Spleen (tissue), 13 donors: ENCODE measurements around the gene CENPH. TPM values are rescaled to one million over a fixed set of nuclear protein-coding genes. Genes with fewer than 3 reads are reported as not detected.
A peak's percentile ranks its signal among the peaks of the same experiment; 100 is the strongest.
"Not testable (repeated sequence)": the region's sequence is repeated elsewhere in the genome, so short reads cannot be mapped to it uniquely, and the experiment has no call there.

Experiments used
- DNase-seq: peaks from one replicate; pipeline ENCODE4 v3.0.0-alpha.2; 2020
- H3K27ac ChIP-seq, 8 donors: fragments of 200-600 bp; sonication (generic) in 7 of 8; 1 replicate in 4 of 8; 2 replicates in 4 of 8; pipeline versions ENCODE4 v1.5.0 to v1.8.0; 2016 to 2021; ENCODE audit warnings: inconsistent platforms in 4 of 8, mild to moderate bottlenecking in 4 of 8, moderate library complexity in 1 of 8
- H3K27me3 ChIP-seq, 7 donors: fragments of 200-600 bp; sonication (generic) in 6 of 7; replicated peaks in 1 of 7; 1 replicate in 4 of 7; 2 replicates in 3 of 7; pipeline versions ENCODE4 v1.5.0 to v1.8.0; 2016 to 2021; ENCODE audit warnings: inconsistent platforms in 3 of 7, mild to moderate bottlenecking in 1 of 7
- H3K36me3 ChIP-seq, 6 donors: fragments of 200-600 bp; sonication (generic) in 5 of 6; 1 replicate in 4 of 6; 2 replicates in 2 of 6; pipeline versions ENCODE4 v1.5.0 to v1.8.0; 2016 to 2021; ENCODE audit warnings: inconsistent platforms in 2 of 6
- H3K4me1 ChIP-seq, 6 donors: fragments of 200-600 bp; sonication (generic) in 5 of 6; 1 replicate in 3 of 6; 2 replicates in 3 of 6; pipeline versions ENCODE4 v1.5.0 to v1.8.0; 2016 to 2021; ENCODE audit warnings: inconsistent platforms in 3 of 6
- H3K4me3 ChIP-seq, 8 donors: fragments of 200-600 bp; sonication (generic) in 7 of 8; 1 replicate in 4 of 8; 2 replicates in 4 of 8; pipeline versions ENCODE4 v1.5.0 to v1.8.0; 2016 to 2021; ENCODE audit warnings: inconsistent platforms in 4 of 8, mild to moderate bottlenecking in 4 of 8, moderate library complexity in 2 of 8
- H3K9me3 ChIP-seq, 8 donors: fragments of 200-600 bp; sonication (generic) in 7 of 8; 1 replicate in 4 of 8; 2 replicates in 4 of 8; pipeline versions ENCODE4 v1.5.0 to v1.8.0; 2016 to 2021; ENCODE audit warnings: inconsistent platforms in 4 of 8
- CTCF ChIP-seq, 11 experiments: fragments of 200-600 bp in 7 of 11; fragments of 450-650 bp in 4 of 11; sonication (generic) in 4 of 11; IDR thresholded peaks in 8 of 11; conservative IDR thresholded peaks in 3 of 11; 1 replicate in 7 of 11; 2 replicates in 4 of 11; pipeline versions ENCODE4 v1.4.0 to v1.8.0; 2016 to 2021; ENCODE audit warnings: antibody characterized with exemption in 11 of 11, inconsistent platforms in 4 of 11, mild to moderate bottlenecking in 1 of 11
- POLR2A ChIP-seq, 3 donors: fragments of 450-650 bp; IDR thresholded peaks; one replicate each; pipeline ENCODE4 v1.5.1; 2017; ENCODE audit warnings: antibody characterized with exemption in 3 of 3, mild to moderate bottlenecking in 1 of 3
- POLR2AphosphoS5 ChIP-seq, 3 donors: sonication (generic); formaldehyde crosslinking; IDR thresholded peaks; one replicate each; pipeline ENCODE4 v1.5.1; 2017; ENCODE audit warnings: antibody characterized with exemption in 3 of 3
- WGBS, 5 donors: extraction: QIAGEN DNeasy Blood & Tissue Kit in 3 of 5; methylation state at CpG; one replicate each; pipeline versions ENCODE4 v1.1.5 to v1.1.7; 2013 to 2018; 5-methylcytosine and 5-hydroxymethylcytosine counted together
- intact Hi-C: fragments of 100-400 bp; cut with DNase I; formaldehyde crosslinking; loops from one replicate; pipeline ENCODE4 v1.15.0; 2023; ENCODE audit warnings: low total_unique reads
- long read RNA-seq, 2 donors: transcript quantifications; one replicate each; lab custom pipeline, GENCODE V29; 2026
- polyA plus RNA-seq, 3 donors: library from polyadenylated mRNA; stranded (reverse); fragments of 200-250 nt; gene quantifications; one replicate each; pipeline ENCODE4 v1.2.1, GENCODE V29; 2013
- total RNA-seq, 7 donors: library from RNA; depleted of rRNA in 3 of 7; stranded (reverse); fragments of >200 nt in 3 of 7; fragmentation: NEBNext Ultra II Directional in 4 of 7; extraction: Animal tissue kit (Norgen Biotek cat#: 25700) in 4 of 7; gene quantifications; one replicate each; pipeline versions ENCODE4 v1.1.0 to v1.2.1, GENCODE V29; 2016 to 2021
- donor health status: healthy with polysubstance abuse.
- donor health status: DM: no; HTN: no; CAD: no; lungs with moderate emphysema.
- donor health status: DM: no; HTN: no; CAD: no.
- donor health status: Bipolar disorder and iron deficiency.
- donor health status: healthy.
- donor health status: DM: no; HTN: no; CAD: no.
- donor health status: DM: yes; HTN: yes; CAD: no.

CENPH gene
- total RNA-seq (1 to 10 TPM; 4.7 to 9.1 (median 7.8) TPM), polyA plus RNA-seq (10 to 100 TPM in 1 of 3 donors, 1 to 10 TPM in 2; 8.6 to 15.6 (median 9.1) TPM)
- long read RNA-seq, donor 1, transcript CENPH-201 (9 exons, 1,389 nt): major isoform, 10 of 10 reads
- long read RNA-seq, donor 1, partial matches to known transcripts: 0 of 10 reads
- long read RNA-seq, donor 1, other reads (novel, unspliced or antisense): 0 of 10 reads
- long read RNA-seq, donor 2, transcript CENPH-201 (9 exons, 1,389 nt): major isoform, 6 of 6 reads
- long read RNA-seq, donor 2, partial matches to known transcripts: 0 of 6 reads
- long read RNA-seq, donor 2, other reads (novel, unspliced or antisense): 0 of 6 reads

- no peak for TF ChIP-seq CTCF (IDR thresholded peaks at IDR 0.05 in 8 of 11, conservative IDR thresholded peaks at IDR 0.05 in 3 of 11)
- peak; percentile 64 to 76 (median 74) for TF ChIP-seq POLR2AphosphoS5 (IDR thresholded peaks at IDR 0.05)
- Histone ChIP-seq H3K27ac (peak within 1 kb of the TSS; percentile 1 to 85 (median 74)), H3K36me3 (peaks cover 0 to 9% (median 0%) of the 10 kb centered on the region in 6 donors), H3K4me1 (peaks cover 7 to 23% (median 17%) of the 10 kb centered on the region in 6 donors), H3K4me3 (peak within 1 kb of the TSS; percentile 71 to 99 (median 84)), H3K9me3 (no peaks in the 10 kb centered on the region), H3K27me3 (no peaks in the 10 kb centered on the region)
- intact Hi-C loops: no loop called here
- peak; percentile 95 for DNase-seq
- 0 to 1% (median 1%) methylated on average over 41 to 55 of the region's 55 CpGs for WGBS, 5 donors
Observed at GRCh38 chr5:69189162-69190086, at the start of gene CENPH. TSS of gene CENPH (plus strand) at chr5:69189583. CDS start at chr5:69189635, 52 bp downstream.

- 92 to 97% (median 93%) methylated on average over 4 of the region's 4 CpGs for WGBS, 5 donors
- intact Hi-C loops, H3K27ac ChIP-seq, H3K4me3 ChIP-seq, H3K36me3 ChIP-seq, H3K4me1 ChIP-seq, H3K27me3 ChIP-seq, DNase-seq: not testable (repeated sequence)
- peaks cover 0 to 12% (median 9%) of the 10 kb centered on the region in 8 donors for H3K9me3 ChIP-seq
Observed at GRCh38 chr5:69140239-69140638, 49.1 kb upstream of the CENPH start.

GRCh38 chr5:69140827-69141226 is 48.6 kb upstream of the CENPH start:
- no peak overlapping the region for H3K27ac ChIP-seq
- H3K36me3 ChIP-seq: no peaks in the 10 kb centered on the region
- no peaks in the 10 kb centered on the region for H3K4me1 ChIP-seq
- TF ChIP-seq POLR2A (IDR thresholded peaks at IDR 0.05): no peak
- TF ChIP-seq CTCF (IDR thresholded peaks at IDR 0.05 in 8 of 11, conservative IDR thresholded peaks at IDR 0.05 in 3 of 11): no peak
- TF ChIP-seq POLR2AphosphoS5 (IDR thresholded peaks at IDR 0.05): no peak
- no peak overlapping the region for H3K4me3 ChIP-seq
- H3K9me3 ChIP-seq: peaks cover 0 to 12% (median 9%) of the 10 kb centered on the region in 8 donors
- intact Hi-C loops: no loop called here
- 81 to 100% (median 89%) methylated on average over 1 of the region's 1 CpG for WGBS, 5 donors
- no peak for DNase-seq
- H3K27me3 ChIP-seq: no peaks in the 10 kb centered on the region

- H3K27me3 ChIP-seq, H3K4me3 ChIP-seq, H3K9me3 ChIP-seq, H3K4me1 ChIP-seq, DNase-seq, H3K27ac ChIP-seq, intact Hi-C loops, H3K36me3 ChIP-seq: not testable (repeated sequence)
- WGBS, 5 donors: 94 to 97% (median 95%) methylated on average over 7 of the region's 7 CpGs
Observed at GRCh38 chr5:69148576-69148975, 40.8 kb upstream of the CENPH start.
